A673 (cell line): Measurements from ENCODE around the gene TBL1X.

Experiments
- EZH2 ChIP-seq: fragments of 200-600 bp; sonication (generic); IDR thresholded peaks from 2 replicates; pipeline ENCODE4 v1.6.1; 2017; ENCODE audit warnings: borderline replicate concordance, low read depth, mild to moderate bottlenecking, mixed read lengths, antibody characterized with exemption, low read length; ENCODE audit not compliant: poor library complexity, severe bottlenecking
- TF ChIP-seq, protein P1 (sequence below): fragments of 300-800, 200-600 bp; sonication (generic); conservative IDR thresholded peaks from 2 replicates; pipeline ENCODE4 v1.5.1; 2017; ENCODE audit warnings: low read depth, mild to moderate bottlenecking, antibody characterized with exemption, low read length, moderate library complexity, mixed read lengths

DNA sequence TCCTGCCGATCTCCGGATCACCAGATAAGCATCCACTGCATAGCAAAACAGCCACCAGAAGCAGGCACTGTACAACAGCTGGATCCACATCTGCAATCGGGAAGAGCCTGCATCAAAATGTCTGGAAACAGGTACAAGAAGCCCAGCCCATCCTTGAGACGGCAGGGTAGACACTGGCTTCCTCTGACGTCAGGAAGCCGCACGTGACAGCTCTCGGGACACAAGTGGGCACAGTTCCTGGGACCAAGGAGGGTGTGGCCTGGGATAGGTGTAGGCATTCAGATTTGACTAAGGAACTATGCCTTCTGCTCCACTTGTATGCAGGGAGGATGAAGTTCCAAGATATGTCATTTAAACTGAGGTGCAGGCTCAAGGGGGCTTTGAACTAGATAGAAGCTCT is 294.5 kb downstream of the TBL1X start:
- TF ChIP-seq, protein P1, sequence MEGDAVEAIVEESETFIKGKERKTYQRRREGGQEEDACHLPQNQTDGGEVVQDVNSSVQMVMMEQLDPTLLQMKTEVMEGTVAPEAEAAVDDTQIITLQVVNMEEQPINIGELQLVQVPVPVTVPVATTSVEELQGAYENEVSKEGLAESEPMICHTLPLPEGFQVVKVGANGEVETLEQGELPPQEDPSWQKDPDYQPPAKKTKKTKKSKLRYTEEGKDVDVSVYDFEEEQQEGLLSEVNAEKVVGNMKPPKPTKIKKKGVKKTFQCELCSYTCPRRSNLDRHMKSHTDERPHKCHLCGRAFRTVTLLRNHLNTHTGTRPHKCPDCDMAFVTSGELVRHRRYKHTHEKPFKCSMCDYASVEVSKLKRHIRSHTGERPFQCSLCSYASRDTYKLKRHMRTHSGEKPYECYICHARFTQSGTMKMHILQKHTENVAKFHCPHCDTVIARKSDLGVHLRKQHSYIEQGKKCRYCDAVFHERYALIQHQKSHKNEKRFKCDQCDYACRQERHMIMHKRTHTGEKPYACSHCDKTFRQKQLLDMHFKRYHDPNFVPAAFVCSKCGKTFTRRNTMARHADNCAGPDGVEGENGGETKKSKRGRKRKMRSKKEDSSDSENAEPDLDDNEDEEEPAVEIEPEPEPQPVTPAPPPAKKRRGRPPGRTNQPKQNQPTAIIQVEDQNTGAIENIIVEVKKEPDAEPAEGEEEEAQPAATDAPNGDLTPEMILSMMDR, result no peak
- no peak for TF ChIP-seq EZH2
